ENCODE data around the gene ENAH.

Gene ENAH

GRCh38 chr1:225559902-225560301 is 93.0 kb downstream of the ENAH start:
- no peak for DNase-seq (ENCODE audit: low read depth)
- no peak overlapping the region for H3K4me3 ChIP-seq (ENCODE audit: low read depth, low read length)
- TF ChIP-seq CTCF (IDR thresholded peaks at IDR 0.05; ENCODE audit: control insufficient read depth, extremely low read depth, insufficient read depth), result no peak

GRCh38 chr1:225559326-225559725 is 93.6 kb downstream of the ENAH start:
- no peak overlapping the region for H3K4me3 ChIP-seq (ENCODE audit: low read depth, low read length)
- no peak for DNase-seq (ENCODE audit: low read depth)
- TF ChIP-seq CTCF (IDR thresholded peaks at IDR 0.05; ENCODE audit: control insufficient read depth, extremely low read depth, insufficient read depth), result no peak

GRCh38 chr1:225556694-225557093 is 96.2 kb downstream of the ENAH start:
- H3K4me3 ChIP-seq (ENCODE audit: low read depth, low read length), result no peak overlapping the region
- DNase-seq (ENCODE audit: low read depth), result no peak
- no peak for TF ChIP-seq CTCF (IDR thresholded peaks at IDR 0.05; ENCODE audit: control insufficient read depth, extremely low read depth, insufficient read depth)

GRCh38 chr1:225555821-225556220 is 97.1 kb downstream of the ENAH start:
- H3K4me3 ChIP-seq (ENCODE audit: low read depth, low read length), result no peak overlapping the region
- no peak for DNase-seq (ENCODE audit: low read depth)
- TF ChIP-seq CTCF (IDR thresholded peaks at IDR 0.05; ENCODE audit: control insufficient read depth, extremely low read depth, insufficient read depth), result no peak

GRCh38 chr1:225554216-225554812 is 98.6 kb downstream of the ENAH start:
- DNase-seq (ENCODE audit: low read depth), result no peak
- no peak overlapping the region for H3K4me3 ChIP-seq (ENCODE audit: low read depth, low read length)
- TF ChIP-seq CTCF (IDR thresholded peaks at IDR 0.05; ENCODE audit: control insufficient read depth, extremely low read depth, insufficient read depth), result peak; percentile 48

- TF ChIP-seq CTCF (IDR thresholded peaks at IDR 0.05; ENCODE audit: control insufficient read depth, extremely low read depth, insufficient read depth), result no peak
- H3K4me3 ChIP-seq (ENCODE audit: low read depth, low read length), result no peak overlapping the region
- no peak for DNase-seq (ENCODE audit: low read depth)
Measured at GRCh38 chr1:225549821-225550220, 103.1 kb downstream of the ENAH start.

- DNase-seq (ENCODE audit: low read depth), result no peak
- no peak overlapping the region for H3K4me3 ChIP-seq (ENCODE audit: low read depth, low read length)
- TF ChIP-seq CTCF (IDR thresholded peaks at IDR 0.05; ENCODE audit: control insufficient read depth, extremely low read depth, insufficient read depth), result no peak
Measured at GRCh38 chr1:225548140-225548857, 104.6 kb downstream of the ENAH start.

Data from LNCaP clone FGC (cell line).